T1000 (cell line): Measurements from ENCODE around the gene ATP7A.
"Not testable (repeated sequence)": the region's sequence is repeated elsewhere in the genome, so short reads cannot be mapped to it uniquely, and the experiment has no call there.

Experiments used
- DNase-seq: peaks from one replicate; lab custom pipeline; 2025; ENCODE audit warnings: mixed read lengths; lab: John Stamatoyannopoulos, UW

ATP7A gene

GRCh38 chrX:77910108-77910840 lies at the start of gene ATP7A:
TSS of gene ATP7A (plus strand) at chrX:77910693. CDS start at chrX:77971642, 60,949 bp downstream.
- DNase-seq: peak; percentile 57

DNA sequence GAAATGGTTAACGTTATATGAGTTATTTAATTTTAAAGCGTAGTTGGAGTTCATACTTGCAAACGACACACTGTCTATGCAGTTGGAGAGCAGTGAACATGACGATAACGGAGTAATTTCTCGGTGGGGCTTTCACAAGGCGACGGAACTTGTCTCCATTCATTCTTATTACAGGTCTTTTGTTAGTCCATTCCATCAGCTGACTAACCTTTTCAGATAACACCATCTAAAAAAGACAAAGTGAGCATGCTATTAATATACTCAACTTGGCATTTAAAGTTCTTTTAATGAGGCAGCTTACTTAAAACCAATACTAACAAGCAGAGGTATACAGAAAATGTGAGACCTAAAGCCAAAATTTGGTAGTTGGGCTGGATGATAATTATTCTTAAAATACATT lies 35.1 kb upstream of the ATP7A start:
- DNase-seq: no peak

DNA sequence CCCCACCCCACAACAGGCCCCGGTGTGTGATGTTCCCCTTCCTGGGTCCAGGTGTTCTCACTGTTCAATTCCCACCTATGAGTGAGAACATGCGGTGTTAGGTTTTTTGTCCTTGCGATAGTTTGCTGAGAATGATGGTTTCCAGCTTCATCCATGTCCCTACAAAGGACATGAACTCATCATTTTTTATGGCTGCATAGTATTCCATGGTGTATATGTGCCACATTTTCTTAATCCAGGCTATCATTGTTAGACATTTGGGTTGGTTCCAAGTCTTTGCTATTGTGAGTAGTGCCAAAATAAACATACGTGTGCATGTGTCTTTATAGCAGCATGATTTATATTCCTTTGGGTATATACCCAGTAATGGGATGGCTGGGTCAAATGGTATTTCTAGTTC lies 29.1 kb upstream of the ATP7A start:
- DNase-seq: not testable (repeated sequence)

DNA sequence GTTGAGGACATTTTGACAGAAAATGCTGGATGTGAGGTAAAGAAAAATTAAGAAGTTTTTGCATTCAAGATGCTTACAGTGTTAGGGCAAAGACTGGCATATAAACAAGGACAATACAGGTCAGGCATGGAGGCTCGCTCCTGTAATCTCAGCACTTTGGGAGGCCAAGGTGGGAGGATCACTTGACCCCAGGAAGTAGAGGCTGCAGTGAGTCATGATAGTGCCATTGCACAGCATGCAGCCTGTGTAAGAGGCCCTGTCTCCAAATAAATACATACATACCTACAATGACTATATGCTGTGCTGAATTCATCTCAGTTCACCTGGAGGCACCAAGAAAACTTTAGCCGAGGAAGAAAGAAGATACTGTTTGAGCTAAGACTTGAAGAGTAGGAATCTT lies 17.6 kb upstream of the ATP7A start:
- DNase-seq: no peak

DNA sequence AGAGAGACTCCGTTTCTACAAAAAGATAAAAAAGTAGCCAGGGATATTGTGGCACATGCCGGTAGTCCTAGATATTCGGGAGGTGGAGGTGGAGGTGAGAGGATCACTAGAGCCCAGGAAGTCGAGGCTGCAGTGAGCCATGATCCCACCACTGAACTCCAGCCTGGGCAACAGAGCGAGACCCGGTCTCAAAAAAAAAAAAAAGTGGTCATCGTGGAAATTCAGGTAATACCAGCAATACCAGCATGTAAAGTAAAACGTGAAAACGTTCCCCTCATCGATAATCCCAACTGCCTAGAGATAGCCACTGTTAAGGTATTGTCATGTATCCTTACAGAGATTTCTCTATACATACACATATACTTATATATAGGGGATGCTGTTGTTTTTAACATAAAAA lies 16.8 kb upstream of the ATP7A start:
- DNase-seq: no peak

DNA sequence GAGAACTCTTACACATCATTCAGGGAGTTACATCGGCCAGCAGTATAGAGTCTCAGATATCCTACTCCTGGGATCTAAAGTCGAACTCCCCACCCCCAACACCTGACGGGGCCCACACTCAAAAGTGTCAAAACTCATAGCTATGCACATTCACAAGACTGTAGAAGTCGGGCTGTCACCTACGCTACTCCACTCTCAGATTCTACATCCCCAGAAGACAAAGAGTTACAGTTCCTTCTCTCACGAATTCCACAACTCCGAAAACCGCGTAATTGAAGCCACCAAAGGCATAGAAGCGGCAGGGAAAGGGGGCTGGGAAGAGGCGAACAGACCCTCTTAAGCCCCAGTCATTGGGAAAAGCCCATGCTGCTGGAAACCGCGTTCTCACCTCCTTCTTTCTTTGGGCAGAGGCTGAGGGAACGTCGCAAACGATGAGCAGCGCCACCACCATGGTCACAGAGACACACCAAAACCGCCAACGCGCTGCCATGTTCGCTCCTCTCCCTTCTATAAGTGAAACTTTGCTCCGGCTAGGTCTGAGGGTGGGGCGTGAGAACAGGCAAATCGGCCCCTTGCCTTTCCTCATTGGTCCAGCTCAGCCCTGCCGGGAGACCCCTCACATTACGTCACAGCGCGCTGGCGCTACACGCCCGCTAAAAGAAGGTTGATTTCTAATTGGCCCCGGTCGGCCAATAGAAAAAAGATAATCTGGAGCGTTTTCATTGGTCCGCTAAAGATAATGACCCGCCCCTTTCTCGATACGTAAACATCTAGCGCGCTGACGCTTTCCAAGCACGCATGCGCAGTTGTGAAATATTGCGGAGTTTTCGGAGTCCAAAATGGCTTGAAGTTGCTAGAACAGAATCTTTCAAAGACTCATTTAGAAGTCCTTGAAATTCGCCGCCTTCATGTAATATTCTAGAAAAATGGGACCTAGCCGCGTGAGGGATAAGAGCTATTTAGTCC lies 15.3 kb upstream of the ATP7A start, which contains the start of gene MAGT1:
MAGT1 (minus strand) TSS at position 515 of the 966 bp plus-strand sequence; CDS start at position 490, 25 bp downstream.
- peak; percentile 78 for DNase-seq

GRCh38 chrX:77899081-77899828 lies 11.2 kb upstream of the ATP7A start, which contains the start of gene COX7B:
TSS of gene COX7B (plus strand) at chrX:77899468. CDS start at chrX:77899554, 86 bp downstream.
- peak; percentile 51 for DNase-seq

DNA sequence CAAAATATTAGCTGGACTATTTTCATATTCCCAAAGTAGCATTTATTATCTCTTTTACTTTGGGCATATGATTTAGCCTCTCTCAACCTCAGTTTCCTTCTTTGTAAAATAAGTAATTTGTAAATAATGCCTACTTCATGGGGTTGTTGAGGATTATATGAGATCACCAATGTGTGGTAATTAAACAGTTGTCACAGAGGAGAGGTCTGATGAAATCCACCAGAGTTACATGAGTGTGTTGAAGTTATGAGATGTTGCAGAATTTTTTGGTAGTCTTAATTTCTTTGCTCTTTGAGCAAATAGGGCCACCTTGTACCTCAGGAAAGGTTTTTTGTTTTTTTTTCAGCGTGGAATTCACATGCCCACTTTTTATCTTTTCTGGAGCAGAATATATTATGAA lies 9.8 kb upstream of the ATP7A start:
- DNase-seq: no peak

DNA sequence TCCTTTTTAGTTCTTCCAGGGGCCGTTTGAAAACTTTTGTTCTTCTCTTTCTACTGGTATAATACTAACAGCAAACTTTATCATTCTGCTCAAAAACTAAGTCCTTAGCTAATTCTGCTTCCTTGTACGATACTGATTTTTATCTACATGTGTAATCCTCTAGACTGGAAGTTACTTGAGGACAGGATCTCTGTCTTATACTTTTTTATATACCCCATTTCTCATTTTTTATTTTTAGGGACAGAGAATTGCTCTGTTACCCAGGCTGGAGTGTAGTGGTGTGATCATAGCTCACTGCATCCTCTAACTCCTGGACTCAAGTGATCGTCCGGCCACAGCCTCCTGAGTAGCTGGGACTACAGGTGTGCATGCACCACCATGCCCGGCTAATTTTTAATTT lies 9.0 kb upstream of the ATP7A start:
- no peak for DNase-seq

DNA sequence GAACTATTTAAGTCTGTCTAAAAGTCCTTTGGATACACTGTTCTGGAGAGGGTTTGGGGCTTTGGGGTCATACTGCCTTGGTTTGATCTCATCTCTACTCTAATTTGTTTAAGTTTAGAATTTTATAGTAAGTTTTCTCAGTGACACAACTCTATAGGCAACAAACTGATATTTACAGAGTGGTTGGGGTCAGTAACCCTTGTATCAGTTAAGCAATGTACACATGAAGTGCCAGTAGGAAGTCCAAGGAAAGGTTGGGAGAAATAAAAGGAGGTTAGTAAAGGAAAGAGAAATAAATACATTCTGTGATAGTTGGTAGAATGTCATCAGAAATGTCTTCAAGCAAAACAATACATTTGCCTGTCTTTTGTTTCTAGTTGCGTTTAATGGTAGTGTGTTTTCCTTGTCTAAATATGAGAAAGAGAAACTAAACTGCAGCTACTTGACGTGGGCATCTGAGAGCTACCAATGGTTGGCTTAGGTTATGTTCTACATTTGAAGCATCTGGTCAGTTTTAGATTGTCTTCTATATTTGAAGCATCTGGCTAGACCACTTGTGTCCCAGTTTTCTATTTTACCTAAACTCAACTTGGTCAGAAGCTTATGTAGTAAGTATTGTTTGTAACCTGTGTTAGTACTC lies 6.9 kb downstream of the ATP7A start:
- no peak for DNase-seq

- DNase-seq: no peak
Measured at GRCh38 chrX:77918568-77918967, 8.1 kb downstream of the ATP7A start.

GRCh38 chrX:77919370-77919769 lies 8.9 kb downstream of the ATP7A start:
- DNase-seq: not testable (repeated sequence)

GRCh38 chrX:77922787-77923186 lies 12.3 kb downstream of the ATP7A start:
- no peak for DNase-seq

DNA sequence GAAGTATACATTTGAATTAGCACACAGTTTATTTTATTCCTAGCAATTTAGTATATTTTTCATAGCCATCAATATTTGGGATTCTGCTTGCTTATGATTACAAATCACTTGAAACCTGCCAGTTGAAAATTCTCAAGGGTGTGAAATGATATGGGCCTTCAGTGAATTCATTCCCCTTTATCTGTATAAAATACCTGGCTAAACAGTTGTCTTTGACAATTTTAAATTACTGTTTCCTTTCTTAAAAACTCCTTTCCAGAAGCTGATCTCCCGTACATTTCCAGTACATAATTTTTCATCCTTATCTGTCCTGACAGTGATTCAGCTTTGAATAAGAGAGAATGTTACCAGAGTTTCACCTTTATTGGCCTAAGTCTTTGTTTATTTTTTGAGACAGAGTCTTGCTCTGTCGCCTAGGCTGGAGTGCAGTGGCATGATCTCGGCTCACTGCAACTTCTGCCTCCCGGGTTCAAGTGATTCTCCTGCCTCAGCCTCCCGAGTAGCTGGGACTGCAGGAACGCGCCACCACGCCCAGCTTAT lies 13.9 kb downstream of the ATP7A start:
- DNase-seq: no peak

DNA sequence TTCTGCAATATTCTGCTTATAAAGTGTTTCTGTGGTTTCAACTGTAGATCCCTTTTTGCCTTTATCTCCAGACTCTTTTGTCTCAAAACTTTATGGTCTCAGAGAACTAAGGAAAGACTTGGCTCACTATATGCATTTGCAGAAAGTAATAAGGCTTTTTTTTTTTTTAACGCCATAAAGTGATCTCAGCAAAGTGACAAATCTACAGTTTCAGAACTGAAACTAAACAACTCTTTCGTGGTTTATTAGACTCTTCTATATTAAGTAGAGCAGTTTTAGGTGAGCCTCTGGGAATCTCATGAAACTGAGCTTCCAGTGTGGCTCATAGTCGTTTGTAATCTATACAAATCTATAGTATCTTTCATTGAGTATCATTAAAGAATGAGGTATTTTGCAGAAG lies 15.3 kb downstream of the ATP7A start:
- no peak for DNase-seq

- DNase-seq: no peak
Measured at GRCh38 chrX:77930581-77930980, 20.1 kb downstream of the ATP7A start.

- DNase-seq: no peak
Measured at GRCh38 chrX:77935886-77936285, 25.4 kb downstream of the ATP7A start.

DNA sequence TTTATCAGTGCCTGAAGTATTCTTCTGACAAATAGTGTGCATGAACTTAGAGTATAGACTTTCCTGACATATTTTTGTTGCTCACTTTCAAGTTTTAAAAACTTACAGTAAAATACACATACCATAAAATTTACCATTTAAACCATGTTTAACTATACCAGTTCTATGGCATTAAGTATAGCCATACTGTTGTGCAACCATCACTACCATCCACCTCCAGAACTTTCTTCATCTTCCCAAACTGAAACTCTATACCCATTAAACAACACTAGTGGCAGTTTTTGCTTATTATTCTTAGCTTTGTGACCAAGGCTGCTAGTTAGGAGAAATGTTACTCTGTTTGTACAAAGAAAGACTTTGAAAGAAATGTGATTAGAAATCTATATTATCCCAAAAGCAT lies 25.8 kb downstream of the ATP7A start:
- no peak for DNase-seq

DNA sequence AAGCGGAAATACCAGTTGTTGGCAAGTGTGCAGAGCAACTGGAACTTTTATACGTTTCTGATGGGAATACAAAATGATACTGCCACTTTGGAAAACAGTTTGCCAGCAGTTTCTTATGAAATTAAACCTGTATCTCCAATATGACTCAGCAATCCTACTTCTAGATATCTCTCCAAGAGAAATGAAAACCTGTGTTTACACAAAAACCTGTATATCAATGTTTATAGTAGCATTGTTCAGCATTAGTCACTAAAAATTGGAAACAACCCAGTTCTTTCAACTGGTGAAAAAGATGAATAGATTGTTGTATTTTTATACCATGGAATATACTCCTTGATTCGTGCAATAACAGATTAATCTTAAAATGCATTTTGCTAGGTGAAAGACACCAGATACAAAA lies 26.8 kb downstream of the ATP7A start:
- DNase-seq: no peak

DNA sequence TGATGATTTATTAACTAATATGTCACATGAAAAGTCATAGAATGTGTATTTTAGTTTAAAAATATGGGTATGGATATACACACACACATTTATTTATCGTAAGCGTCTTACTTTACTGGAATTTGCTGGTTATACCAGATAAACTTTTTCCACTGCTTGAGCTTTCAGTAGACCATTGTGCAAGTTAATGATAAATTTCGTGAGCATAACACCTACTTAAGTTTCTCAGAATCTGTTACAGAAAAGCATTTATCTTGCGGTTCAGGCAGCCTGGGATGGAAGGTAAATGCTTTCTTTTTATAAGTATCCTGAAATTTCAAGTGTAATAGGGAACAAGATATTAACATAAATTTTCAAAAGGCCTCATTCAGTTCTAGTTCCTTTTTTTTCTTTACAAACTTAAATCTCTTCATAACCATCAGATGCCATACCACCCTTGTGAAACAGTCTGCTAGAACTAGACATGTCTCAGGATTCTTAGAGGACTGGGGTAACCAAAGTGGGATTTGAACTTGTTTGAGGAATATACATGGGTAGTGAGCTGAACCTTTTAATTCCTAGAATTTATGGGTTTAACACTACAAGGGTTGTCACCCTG lies 27.7 kb downstream of the ATP7A start:
- DNase-seq: no peak

GRCh38 chrX:77945031-77945430 lies 34.5 kb downstream of the ATP7A start:
- not testable (repeated sequence) for DNase-seq
